H9 (cell line): ENCODE data around the gene UBE2Q2. TPM values are rescaled to one million over a fixed set of nuclear protein-coding genes. Genes with fewer than 3 reads are reported as not detected.

ENCODE experiments used
- DNase-seq: peaks from one replicate; pipeline ENCODE4 v3.0.0-alpha.2; 2017
- H2AFZ ChIP-seq: one replicate; pipeline ENCODE4 v1.6.1; 2013; ENCODE audit warnings: mild to moderate bottlenecking, low read length, control low read depth, moderate library complexity
- H2AK5ac ChIP-seq: 2 replicates; pipeline ENCODE4 v1.6.1; 2013; ENCODE audit warnings: low read length, control low read depth, mixed read lengths; ENCODE audit not compliant: insufficient read length
- H2BK120ac ChIP-seq: one replicate; pipeline ENCODE4 v1.6.1; 2013; ENCODE audit warnings: low read depth, mild to moderate bottlenecking, low read length, control low read depth, inconsistent platforms; ENCODE audit not compliant: poor library complexity, severe bottlenecking
- H2BK12ac ChIP-seq: 2 replicates; pipeline ENCODE4 v1.6.1; 2013; ENCODE audit warnings: low read length, control low read depth, mixed read lengths, low read depth; ENCODE audit not compliant: insufficient read length
- H2BK15ac ChIP-seq: 2 replicates; pipeline ENCODE4 v1.6.1; 2013; ENCODE audit warnings: low read depth, low read length, control low read depth
- H2BK20ac ChIP-seq: one replicate; pipeline ENCODE4 v1.6.1; 2013; ENCODE audit warnings: low read depth, mild to moderate bottlenecking, low read length, control low read depth, inconsistent platforms; ENCODE audit not compliant: poor library complexity, severe bottlenecking
- H2BK5ac ChIP-seq: 2 replicates; pipeline ENCODE4 v1.6.1; 2013; ENCODE audit warnings: low read length, control low read depth, mixed read lengths; ENCODE audit not compliant: insufficient read length
- H3K14ac ChIP-seq: 2 replicates; pipeline ENCODE4 v1.6.1; 2013; ENCODE audit warnings: low read length, control low read depth; ENCODE audit not compliant: insufficient read depth
- H3K18ac ChIP-seq: 2 replicates; pipeline ENCODE4 v1.6.1; 2013; ENCODE audit warnings: low read depth, mild to moderate bottlenecking, mixed read lengths, low read length, control low read depth; ENCODE audit not compliant: insufficient read length
- H3K23ac ChIP-seq: 2 replicates; pipeline ENCODE4 v1.6.1; 2013; ENCODE audit warnings: low read length, control low read depth, mixed read lengths, low read depth; ENCODE audit not compliant: insufficient read length
- H3K23me2 ChIP-seq: 2 replicates; pipeline ENCODE4 v1.6.1; 2013; ENCODE audit warnings: low read depth, mild to moderate bottlenecking, mixed read lengths, low read length, control low read depth; ENCODE audit not compliant: insufficient read length, poor library complexity, severe bottlenecking
- H3K27ac ChIP-seq: 2 replicates; pipeline ENCODE4 v1.5.1; 2013; ENCODE audit warnings: low read length, control low read depth, mixed read lengths, low read depth; ENCODE audit not compliant: insufficient read length
- H3K27me3 ChIP-seq: 2 replicates; pipeline ENCODE4 v1.6.1; 2013; ENCODE audit warnings: low read length, control low read depth, inconsistent platforms; ENCODE audit not compliant: insufficient read depth
- H3K4ac ChIP-seq: 2 replicates; pipeline ENCODE4 v1.6.1; 2013; ENCODE audit warnings: low read depth, mild to moderate bottlenecking, control low read depth, inconsistent platforms, low read length, moderate library complexity
- H3K4me1 ChIP-seq: 2 replicates; pipeline ENCODE4 v1.6.1; 2013; ENCODE audit warnings: low read length, control low read depth, inconsistent platforms; ENCODE audit not compliant: insufficient read depth
- H3K4me2 ChIP-seq: 2 replicates; pipeline ENCODE4 v1.6.1; 2013; ENCODE audit warnings: low read length, control low read depth, mixed read lengths; ENCODE audit not compliant: insufficient read length, insufficient read depth
- H3K56ac ChIP-seq: 2 replicates; pipeline ENCODE4 v1.6.1; 2013; ENCODE audit warnings: low read depth, mild to moderate bottlenecking, mixed read lengths, low read length, control low read depth; ENCODE audit not compliant: insufficient read length
- H3K79me1 ChIP-seq: 2 replicates; pipeline ENCODE4 v1.6.1; 2013; ENCODE audit warnings: low read depth, mild to moderate bottlenecking, moderate library complexity, low read length, control low read depth, inconsistent platforms; ENCODE audit not compliant: insufficient read depth, poor library complexity, severe bottlenecking
- H3K79me2 ChIP-seq: 2 replicates; pipeline ENCODE4 v1.6.1; 2013; ENCODE audit warnings: low read length, control low read depth, inconsistent platforms; ENCODE audit not compliant: insufficient read depth
- H3K9ac ChIP-seq: 2 replicates; pipeline ENCODE4 v1.6.1; 2013; ENCODE audit warnings: low read length, control low read depth, mixed read lengths; ENCODE audit not compliant: insufficient read length; ENCODE audit errors: extremely low read depth
- H3K9me3 ChIP-seq: one replicate; pipeline ENCODE4 v1.6.1; 2013; ENCODE audit warnings: low read depth, low read length, inconsistent platforms; ENCODE audit not compliant: control insufficient read depth
- H3T11ph ChIP-seq: one replicate; pipeline ENCODE4 v1.6.1; 2013; ENCODE audit warnings: mild to moderate bottlenecking, low read length, control low read depth, inconsistent platforms
- H4K20me1 ChIP-seq: one replicate; pipeline ENCODE4 v1.6.1; 2013; ENCODE audit not compliant: control insufficient read depth, insufficient read length, insufficient read depth
- H4K5ac ChIP-seq: 2 replicates; pipeline ENCODE4 v1.6.1; 2013; ENCODE audit warnings: low read depth, mild to moderate bottlenecking, mixed read lengths, low read length, control low read depth; ENCODE audit not compliant: insufficient read length
- H4K8ac ChIP-seq: replicated peaks from 2 replicates; pipeline ENCODE4 v1.6.1; 2013; ENCODE audit warnings: low read length, control low read depth, mixed read lengths, low read depth; ENCODE audit not compliant: insufficient read length
- H4K91ac ChIP-seq: 2 replicates; pipeline ENCODE4 v1.6.1; 2013; ENCODE audit warnings: low read depth, mild to moderate bottlenecking, moderate library complexity, mixed read lengths, low read length, control low read depth; ENCODE audit not compliant: insufficient read length
- H3K27ac Mint-ChIP-seq, 3 experiments: 2 replicates in 2 of 3; 3 replicates in 1 of 3; pipeline ENCODE4 v1.8.0; 2020 to 2021; ENCODE audit warnings: mixed read lengths in 3 of 3, mild to moderate bottlenecking in 1 of 3, moderate library complexity in 1 of 3
- H3K27me3 Mint-ChIP-seq: 2 replicates; pipeline ENCODE4 v1.8.0; 2021; ENCODE audit warnings: low read depth, mild to moderate bottlenecking, moderate library complexity, mixed read lengths
- H3K36me3 Mint-ChIP-seq, 3 experiments: 2 replicates in 2 of 3; 3 replicates in 1 of 3; pipeline ENCODE4 v1.8.0; 2020 to 2021; ENCODE audit warnings: low read depth in 3 of 3, mixed read lengths in 3 of 3; ENCODE audit not compliant: insufficient read depth in 1 of 3
- H3K4me1 Mint-ChIP-seq, 2 experiments: 2 replicates each; pipeline ENCODE4 v1.8.0; 2020; ENCODE audit warnings: mixed read lengths in 2 of 2
- H3K4me3 Mint-ChIP-seq, 2 experiments: 2 replicates in 1 of 2; 3 replicates in 1 of 2; pipeline ENCODE4 v1.8.0; 2020 to 2021; ENCODE audit warnings: mild to moderate bottlenecking in 2 of 2, mixed read lengths in 2 of 2, moderate library complexity in 1 of 2
- H3K9me3 Mint-ChIP-seq, 2 experiments: 2 replicates in 1 of 2; 3 replicates in 1 of 2; pipeline ENCODE4 v1.8.0; 2020; ENCODE audit warnings: mild to moderate bottlenecking in 2 of 2, mixed read lengths in 2 of 2, moderate library complexity in 1 of 2
- CTCF ChIP-seq: fragments of 200-600 bp; sonication (generic); conservative IDR thresholded peaks from 3 replicates; pipeline ENCODE4 v1.8.0; 2021; ENCODE audit warnings: antibody characterized with exemption, mild to moderate bottlenecking
- WGBS: extraction: QIAGEN DNeasy Blood & Tissue Kit; methylation state at CpG from one replicate; pipeline ENCODE4 v1.1.7; 2013; ENCODE audit warnings: missing lambda C conversion rate, low lambda C conversion rate, mixed read lengths; ENCODE audit not compliant: insufficient read length; ENCODE audit errors: extremely low coverage; 5-methylcytosine and 5-hydroxymethylcytosine counted together
- total RNA-seq: library from RNA; stranded (reverse); gene quantifications from 2 replicates; pipeline ENCODE4 v1.2.1, GENCODE V29; 2021

UBE2Q2 gene
- total RNA-seq, 1 experiment from 2014 or later: 29.6 TPM

- Mint-ChIP-seq H3K9me3 (peaks cover 5 to 27% of the 10 kb centered on the region in 2 experiments), H3K4me1 (no peaks in the 10 kb centered on the region), H3K36me3 (peaks cover 8 to 22% (median 20%) of the 10 kb centered on the region in 3 experiments), H3K4me3 (no peak overlapping the region), H3K27me3 (peaks cover 9% of the 10 kb centered on the region), H3K27ac (no peak overlapping the region)
- Histone ChIP-seq H2BK120ac (no peak overlapping the region), H4K8ac (no peak overlapping the region), H3K27me3 (no peaks in the 10 kb centered on the region), H4K91ac (no peak overlapping the region), H2AFZ (no peak overlapping the region), H3K23ac (no peak overlapping the region), H3K4me1 (no peaks in the 10 kb centered on the region), H4K5ac (no peak overlapping the region), H4K20me1 (no peaks in the 10 kb centered on the region), H2BK5ac (no peak overlapping the region), H3K4me2 (no peak overlapping the region), H3K79me1 (no peaks in the 10 kb centered on the region), H2AK5ac (no peak overlapping the region), H3K23me2 (no peaks in the 10 kb centered on the region), H3T11ph (no peak overlapping the region), H2BK20ac (no peak overlapping the region), H2BK15ac (no peak overlapping the region), H2BK12ac (no peak overlapping the region), H3K18ac (no peak overlapping the region), H3K9ac (no peak overlapping the region), H3K9me3 (no peaks in the 10 kb centered on the region), H3K79me2 (no peaks in the 10 kb centered on the region), H3K56ac (no peak overlapping the region), H3K4ac (no peak overlapping the region), H3K14ac (no peak overlapping the region), H3K27ac (no peak overlapping the region)
- no peak for DNase-seq
- TF ChIP-seq CTCF: no peak
- WGBS: no CpG with 5 or more reads among the region's 1 CpG
Observed at GRCh38 chr15:75943713-75944215, 100.5 kb downstream of the UBE2Q2 start.
